ENCODE data around the gene PCID2. TPM values are rescaled to one million over a fixed set of nuclear protein-coding genes. Genes with fewer than 3 reads are reported as not detected.

Gene PCID2
- total RNA-seq, 1 experiment from 2014 or later: 39.7 TPM

DNA sequence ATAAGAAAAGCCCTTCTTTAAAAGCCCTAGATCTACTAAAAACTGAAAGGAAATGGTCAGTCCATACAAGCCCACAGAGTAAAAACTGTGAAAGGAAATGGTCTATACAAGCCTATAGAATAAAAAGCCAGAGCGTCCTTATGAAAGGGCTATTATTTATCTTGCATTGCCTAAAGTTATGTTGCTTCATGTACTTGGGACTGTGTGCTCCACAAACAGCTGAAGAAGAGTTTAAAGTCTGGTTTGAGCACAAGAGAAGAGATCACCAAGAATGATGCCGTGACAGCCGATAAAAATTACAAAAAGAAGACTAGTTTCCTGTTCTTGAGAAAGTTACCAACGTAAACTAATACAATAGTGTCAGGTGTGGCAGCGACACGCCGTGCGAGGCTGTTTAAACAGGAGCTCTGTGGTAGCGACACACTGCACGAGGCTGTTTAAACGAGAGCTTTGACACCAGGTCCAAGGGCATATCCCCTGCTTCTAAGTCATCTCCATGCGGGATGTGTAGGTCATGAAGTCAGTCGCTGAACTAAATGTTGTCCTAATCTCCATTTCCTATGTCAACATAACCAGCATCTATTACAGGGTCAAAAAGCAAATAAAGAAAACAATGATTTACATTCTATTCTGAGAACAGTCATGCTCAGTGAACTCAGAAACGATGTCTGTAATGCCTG, 24.9 kb downstream of the PCID2 start:
- TF ChIP-seq SIN3A (IDR thresholded peaks at IDR 0.05; ENCODE audit: borderline replicate concordance, insufficient read depth, low read depth, low read length) (no peak), POLR2AphosphoS5 (IDR thresholded peaks at IDR 0.05; ENCODE audit: low read depth, low read length) (no peak), TCF7L2 (IDR thresholded peaks at IDR 0.05; ENCODE audit: low read depth, low read length) (no peak)
- TF ChIP-seq, protein P1, sequence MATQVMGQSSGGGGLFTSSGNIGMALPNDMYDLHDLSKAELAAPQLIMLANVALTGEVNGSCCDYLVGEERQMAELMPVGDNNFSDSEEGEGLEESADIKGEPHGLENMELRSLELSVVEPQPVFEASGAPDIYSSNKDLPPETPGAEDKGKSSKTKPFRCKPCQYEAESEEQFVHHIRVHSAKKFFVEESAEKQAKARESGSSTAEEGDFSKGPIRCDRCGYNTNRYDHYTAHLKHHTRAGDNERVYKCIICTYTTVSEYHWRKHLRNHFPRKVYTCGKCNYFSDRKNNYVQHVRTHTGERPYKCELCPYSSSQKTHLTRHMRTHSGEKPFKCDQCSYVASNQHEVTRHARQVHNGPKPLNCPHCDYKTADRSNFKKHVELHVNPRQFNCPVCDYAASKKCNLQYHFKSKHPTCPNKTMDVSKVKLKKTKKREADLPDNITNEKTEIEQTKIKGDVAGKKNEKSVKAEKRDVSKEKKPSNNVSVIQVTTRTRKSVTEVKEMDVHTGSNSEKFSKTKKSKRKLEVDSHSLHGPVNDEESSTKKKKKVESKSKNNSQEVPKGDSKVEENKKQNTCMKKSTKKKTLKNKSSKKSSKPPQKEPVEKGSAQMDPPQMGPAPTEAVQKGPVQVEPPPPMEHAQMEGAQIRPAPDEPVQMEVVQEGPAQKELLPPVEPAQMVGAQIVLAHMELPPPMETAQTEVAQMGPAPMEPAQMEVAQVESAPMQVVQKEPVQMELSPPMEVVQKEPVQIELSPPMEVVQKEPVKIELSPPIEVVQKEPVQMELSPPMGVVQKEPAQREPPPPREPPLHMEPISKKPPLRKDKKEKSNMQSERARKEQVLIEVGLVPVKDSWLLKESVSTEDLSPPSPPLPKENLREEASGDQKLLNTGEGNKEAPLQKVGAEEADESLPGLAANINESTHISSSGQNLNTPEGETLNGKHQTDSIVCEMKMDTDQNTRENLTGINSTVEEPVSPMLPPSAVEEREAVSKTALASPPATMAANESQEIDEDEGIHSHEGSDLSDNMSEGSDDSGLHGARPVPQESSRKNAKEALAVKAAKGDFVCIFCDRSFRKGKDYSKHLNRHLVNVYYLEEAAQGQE (IDR thresholded peaks at IDR 0.05; ENCODE audit: insufficient read depth in 1 of 2, low read depth in 2 of 2, low read length in 1 of 2): no peak
- TF ChIP-seq, protein P2, sequence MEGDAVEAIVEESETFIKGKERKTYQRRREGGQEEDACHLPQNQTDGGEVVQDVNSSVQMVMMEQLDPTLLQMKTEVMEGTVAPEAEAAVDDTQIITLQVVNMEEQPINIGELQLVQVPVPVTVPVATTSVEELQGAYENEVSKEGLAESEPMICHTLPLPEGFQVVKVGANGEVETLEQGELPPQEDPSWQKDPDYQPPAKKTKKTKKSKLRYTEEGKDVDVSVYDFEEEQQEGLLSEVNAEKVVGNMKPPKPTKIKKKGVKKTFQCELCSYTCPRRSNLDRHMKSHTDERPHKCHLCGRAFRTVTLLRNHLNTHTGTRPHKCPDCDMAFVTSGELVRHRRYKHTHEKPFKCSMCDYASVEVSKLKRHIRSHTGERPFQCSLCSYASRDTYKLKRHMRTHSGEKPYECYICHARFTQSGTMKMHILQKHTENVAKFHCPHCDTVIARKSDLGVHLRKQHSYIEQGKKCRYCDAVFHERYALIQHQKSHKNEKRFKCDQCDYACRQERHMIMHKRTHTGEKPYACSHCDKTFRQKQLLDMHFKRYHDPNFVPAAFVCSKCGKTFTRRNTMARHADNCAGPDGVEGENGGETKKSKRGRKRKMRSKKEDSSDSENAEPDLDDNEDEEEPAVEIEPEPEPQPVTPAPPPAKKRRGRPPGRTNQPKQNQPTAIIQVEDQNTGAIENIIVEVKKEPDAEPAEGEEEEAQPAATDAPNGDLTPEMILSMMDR (IDR thresholded peaks at IDR 0.05): no peak
- DNase-seq (ENCODE audit: low read depth, low spot score) (no peak), ATAC-seq (no peak)
- in situ Hi-C loops (cut with HindIII; ENCODE audit: low pct_unique_long_range_greater_than_20kb, low sequenced_read_pairs): no loop called here
- H3K4me3 ChIP-seq (ENCODE audit: low read depth in 2 of 2, low read length in 2 of 2): no peak overlapping the region
- no TSS peak for BruUV-seq (replicated peaks)
- CTCF ChIA-PET: interaction anchor here (0.6 kb wide), 1 partner anchor 152 kb away, joined by 5 read pairs; no protein-coding TSS in a partner anchor
- H3K4me1 ChIP-seq (ENCODE audit: control insufficient read depth, insufficient read depth, low read length): peaks cover 17% of the 10 kb centered on the region
- H3K36me3 ChIP-seq (ENCODE audit: control insufficient read depth, insufficient read depth, low read length): peaks cover 9% of the 10 kb centered on the region; the same call in 1 of the 2 replicates
- no peaks in the 10 kb centered on the region for H3K9me3 ChIP-seq (ENCODE audit: control insufficient read depth, insufficient read depth, low read depth, low read length)
- H3K27ac ChIP-seq (ENCODE audit: low read length): no peak overlapping the region
- intact Hi-C loops (cut with micrococcal nuclease; ENCODE audit: unreplicated experiment): no loop called here
- no peaks in the 10 kb centered on the region for H3K27me3 ChIP-seq (ENCODE audit: control insufficient read depth, insufficient read depth, low read length)
- POLR2A ChIA-PET: no interaction called here

DNA sequence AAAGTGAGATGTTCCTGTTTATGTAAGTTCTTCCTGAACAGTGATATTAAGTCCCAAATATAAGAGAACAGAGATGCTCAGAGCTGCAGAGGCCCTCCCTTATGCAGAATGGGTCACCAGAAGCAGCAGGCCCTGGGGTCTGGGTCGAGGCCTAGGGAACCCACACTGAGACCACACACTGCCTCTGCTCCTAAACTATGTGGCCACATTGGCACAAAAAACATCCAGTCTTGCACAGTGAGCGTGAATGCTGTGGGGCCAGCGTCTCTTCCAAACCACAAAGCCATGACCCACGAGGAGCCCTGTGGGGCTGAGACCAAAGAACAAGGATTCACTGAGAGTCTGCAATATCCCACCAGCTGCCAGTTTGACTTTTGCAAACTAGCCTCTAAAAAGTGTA, 26.4 kb downstream of the PCID2 start:
- Histone ChIP-seq H3K4me3 (ENCODE audit: low read depth in 2 of 2, low read length in 2 of 2) (no peak overlapping the region), H3K9me3 (ENCODE audit: control insufficient read depth, insufficient read depth, low read depth, low read length) (no peaks in the 10 kb centered on the region), H3K4me1 (ENCODE audit: control insufficient read depth, insufficient read depth, low read length) (peaks cover 7% of the 10 kb centered on the region; the same call in 1 of the 2 replicates), H3K27ac (ENCODE audit: low read length) (no peak overlapping the region), H3K36me3 (ENCODE audit: control insufficient read depth, insufficient read depth, low read length) (peaks cover 11% of the 10 kb centered on the region; the same call in 1 of the 2 replicates), H3K27me3 (ENCODE audit: control insufficient read depth, insufficient read depth, low read length) (no peaks in the 10 kb centered on the region)
- in situ Hi-C loops (cut with HindIII; ENCODE audit: low pct_unique_long_range_greater_than_20kb, low sequenced_read_pairs) (no loop called here), intact Hi-C loops (cut with micrococcal nuclease; ENCODE audit: unreplicated experiment) (no loop called here)
- ChIA-PET CTCF (no interaction called here), POLR2A (interaction anchor here (1.3 kb wide), 1 partner anchor 12 kb away, joined by 3 read pairs; no protein-coding TSS in a partner anchor)
- TF ChIP-seq TCF7L2 (IDR thresholded peaks at IDR 0.05; ENCODE audit: low read depth, low read length): no peak
- TF ChIP-seq SIN3A (IDR thresholded peaks at IDR 0.05; ENCODE audit: borderline replicate concordance, insufficient read depth, low read depth, low read length): no peak
- TF ChIP-seq, protein P1 (IDR thresholded peaks at IDR 0.05; ENCODE audit: insufficient read depth in 1 of 2, low read depth in 2 of 2, low read length in 1 of 2): no peak
- TF ChIP-seq, protein P2 (IDR thresholded peaks at IDR 0.05): no peak
- TF ChIP-seq POLR2AphosphoS5 (IDR thresholded peaks at IDR 0.05; ENCODE audit: low read depth, low read length): no peak
- BruUV-seq (replicated peaks): no TSS peak
- ATAC-seq (no peak), DNase-seq (ENCODE audit: low read depth, low spot score) (no peak)
